Measurements from ENCODE around the gene RRBP1.
"Not testable (repeated sequence)": the region's sequence is repeated elsewhere in the genome, so short reads cannot be mapped to it uniquely, and the experiment has no call there.

Gene RRBP1

DNA sequence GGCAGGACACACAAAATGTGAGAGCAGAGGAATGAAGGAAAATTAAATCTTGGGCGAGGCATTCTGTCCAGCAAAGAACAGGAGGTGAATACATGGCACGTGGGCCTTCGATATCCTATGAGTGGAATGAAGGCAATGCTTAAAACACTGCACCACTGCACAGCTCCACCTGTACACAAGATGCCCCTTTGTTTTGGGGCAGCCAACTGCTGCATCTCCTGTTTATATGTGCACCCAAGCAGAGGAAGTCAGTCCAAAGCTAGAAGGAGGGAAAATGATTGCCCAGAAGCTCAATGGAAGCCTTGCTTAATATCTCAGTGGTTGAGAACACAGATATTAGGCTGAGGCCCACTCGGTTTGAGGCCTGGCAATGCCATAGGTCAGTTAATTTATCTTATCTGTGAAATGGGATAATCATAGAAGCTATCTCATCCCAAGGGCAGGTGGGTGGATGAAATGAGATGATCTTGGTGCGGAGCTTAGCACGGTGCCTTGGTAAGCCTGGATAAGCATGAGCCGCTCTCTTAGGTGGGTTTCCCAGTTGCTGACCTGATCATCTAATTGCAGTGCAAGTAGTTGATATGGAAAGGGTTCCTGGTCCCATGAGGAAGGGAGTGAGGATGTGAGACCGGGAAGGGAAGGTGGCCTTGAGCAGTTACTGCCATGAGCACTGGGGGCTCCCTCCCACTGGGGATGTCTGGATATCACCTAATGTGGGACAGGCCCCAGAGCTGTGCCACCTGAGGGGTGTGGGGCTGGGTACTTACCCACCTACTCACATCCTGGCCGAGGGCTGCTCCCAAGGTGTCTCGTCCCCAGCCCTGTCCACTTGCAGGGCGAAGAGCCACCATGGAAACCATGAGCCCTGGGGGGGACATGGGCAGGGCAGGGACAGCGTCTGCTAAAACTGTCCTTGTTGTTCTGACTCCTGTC lies 27.6 kb upstream of the RRBP1 start:
- no peak for DNase-seq (ENCODE audit: low read depth)
- TF ChIP-seq, protein P1, sequence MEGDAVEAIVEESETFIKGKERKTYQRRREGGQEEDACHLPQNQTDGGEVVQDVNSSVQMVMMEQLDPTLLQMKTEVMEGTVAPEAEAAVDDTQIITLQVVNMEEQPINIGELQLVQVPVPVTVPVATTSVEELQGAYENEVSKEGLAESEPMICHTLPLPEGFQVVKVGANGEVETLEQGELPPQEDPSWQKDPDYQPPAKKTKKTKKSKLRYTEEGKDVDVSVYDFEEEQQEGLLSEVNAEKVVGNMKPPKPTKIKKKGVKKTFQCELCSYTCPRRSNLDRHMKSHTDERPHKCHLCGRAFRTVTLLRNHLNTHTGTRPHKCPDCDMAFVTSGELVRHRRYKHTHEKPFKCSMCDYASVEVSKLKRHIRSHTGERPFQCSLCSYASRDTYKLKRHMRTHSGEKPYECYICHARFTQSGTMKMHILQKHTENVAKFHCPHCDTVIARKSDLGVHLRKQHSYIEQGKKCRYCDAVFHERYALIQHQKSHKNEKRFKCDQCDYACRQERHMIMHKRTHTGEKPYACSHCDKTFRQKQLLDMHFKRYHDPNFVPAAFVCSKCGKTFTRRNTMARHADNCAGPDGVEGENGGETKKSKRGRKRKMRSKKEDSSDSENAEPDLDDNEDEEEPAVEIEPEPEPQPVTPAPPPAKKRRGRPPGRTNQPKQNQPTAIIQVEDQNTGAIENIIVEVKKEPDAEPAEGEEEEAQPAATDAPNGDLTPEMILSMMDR (IDR thresholded peaks at IDR 0.05; ENCODE audit: insufficient read depth, low read depth, low read length, missing control alignments) = no peak

DNA sequence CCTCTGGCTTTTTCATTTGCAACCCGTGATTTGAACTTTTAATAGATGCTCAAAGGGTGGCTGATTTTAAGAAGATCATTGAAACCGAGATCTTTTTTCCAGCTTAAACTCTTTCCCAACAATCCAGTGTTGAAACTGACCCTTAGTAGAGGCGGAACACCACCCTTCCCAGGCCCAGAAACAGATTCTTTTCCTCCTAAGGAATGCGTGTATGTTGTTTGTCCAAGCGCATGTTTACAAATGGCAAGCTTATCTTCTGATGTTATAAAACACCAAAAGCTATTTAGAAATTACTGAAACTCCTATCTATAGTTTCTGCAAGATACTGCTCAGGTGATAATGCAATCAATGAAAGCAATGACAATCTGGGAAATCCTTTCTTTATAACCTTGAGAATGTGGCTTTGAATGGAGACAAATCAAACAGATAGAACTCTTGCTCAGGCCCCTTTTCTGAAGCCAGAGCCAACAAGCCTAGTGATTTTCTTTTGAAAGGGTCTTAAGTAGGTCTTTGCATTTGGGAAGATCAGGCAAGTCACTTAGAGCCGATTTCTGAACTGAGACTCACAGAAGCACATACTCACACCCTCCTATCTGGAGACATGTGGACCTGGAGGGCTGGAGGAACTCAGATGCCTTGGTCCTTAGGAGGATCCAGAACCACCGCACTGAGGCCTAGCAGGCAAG lies 26.8 kb upstream of the RRBP1 start:
- DNase-seq (ENCODE audit: low read depth) = no peak
- no peak overlapping the region for H3K4me3 ChIP-seq (ENCODE audit: low read length)
- TF ChIP-seq, protein P1 (IDR thresholded peaks at IDR 0.05; ENCODE audit: insufficient read depth, low read depth, low read length, missing control alignments) = no peak

More for the DNA sequence above, 27.6 kb upstream of the RRBP1 start:
- H3K4me3 ChIP-seq (ENCODE audit: low read length) = no peak overlapping the region

DNA sequence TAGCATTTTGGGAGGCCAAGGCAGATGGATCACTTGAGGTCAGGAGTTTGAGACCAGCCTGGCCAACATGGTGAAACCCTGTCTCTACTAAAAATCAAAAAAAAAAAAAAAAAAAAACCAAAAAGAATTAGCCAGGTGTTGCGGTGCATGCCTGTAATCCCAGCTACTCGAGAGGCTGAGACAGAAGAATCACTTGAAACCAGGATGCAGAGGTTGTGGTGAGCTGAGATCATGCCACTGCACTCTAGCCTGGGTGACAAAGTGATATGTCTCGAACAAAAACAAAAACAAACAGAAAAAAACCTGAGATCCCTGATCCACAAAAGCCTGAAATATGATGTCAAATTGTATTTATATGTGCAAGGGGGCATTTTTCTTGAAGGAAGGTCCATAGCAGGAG lies 25.9 kb upstream of the RRBP1 start:
- not testable (repeated sequence) for DNase-seq (ENCODE audit: low read depth)

DNA sequence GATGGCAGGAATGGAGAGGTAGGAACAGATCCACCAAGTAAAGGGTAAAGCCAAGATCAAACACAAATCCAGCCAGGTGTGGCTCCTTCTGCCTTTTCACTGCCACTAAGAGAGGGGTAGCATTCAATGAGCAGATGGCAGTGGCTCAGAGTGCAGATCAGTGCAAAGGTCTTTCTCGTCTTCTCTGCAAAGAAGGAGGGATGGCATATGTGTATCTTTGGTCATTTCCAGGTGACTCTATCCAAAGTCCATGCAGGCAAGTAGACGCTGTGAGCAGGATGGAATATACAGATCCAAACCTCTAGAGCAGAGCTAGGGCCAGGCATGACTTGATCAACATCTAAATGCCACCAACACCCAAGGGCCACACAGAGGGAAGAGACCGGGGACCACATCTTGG lies 24.6 kb upstream of the RRBP1 start:
- H3K4me3 ChIP-seq (ENCODE audit: low read length) = no peak overlapping the region
- TF ChIP-seq, protein P1 (IDR thresholded peaks at IDR 0.05; ENCODE audit: insufficient read depth, low read depth, low read length, missing control alignments) = no peak
- no peak for DNase-seq (ENCODE audit: low read depth)

More for the DNA sequence above, 25.9 kb upstream of the RRBP1 start:
- not testable (repeated sequence) for H3K4me3 ChIP-seq (ENCODE audit: low read length)

DNA sequence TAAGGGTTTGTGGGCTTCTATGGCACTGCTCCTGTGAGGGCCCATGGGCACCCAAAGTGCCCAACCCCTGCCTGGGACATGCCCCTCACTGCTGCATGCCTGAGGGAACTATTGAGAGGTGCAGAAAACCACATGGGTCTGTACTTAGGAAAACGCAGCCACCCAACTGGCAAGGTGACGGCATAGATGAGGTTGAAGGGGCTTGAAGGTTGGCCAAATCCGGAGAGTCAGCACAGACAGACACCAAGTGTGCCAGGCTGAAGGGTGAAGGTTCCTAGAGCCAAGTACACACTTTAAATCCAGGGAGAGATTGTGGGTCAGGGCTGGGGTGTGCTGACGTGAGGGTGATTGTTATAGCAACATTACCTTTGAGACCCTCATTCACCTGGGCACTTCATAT lies 23.9 kb upstream of the RRBP1 start:
- TF ChIP-seq, protein P1 (IDR thresholded peaks at IDR 0.05; ENCODE audit: insufficient read depth, low read depth, low read length, missing control alignments) = no peak
- H3K4me3 ChIP-seq (ENCODE audit: low read length) = no peak overlapping the region
- no peak for DNase-seq (ENCODE audit: low read depth)

DNA sequence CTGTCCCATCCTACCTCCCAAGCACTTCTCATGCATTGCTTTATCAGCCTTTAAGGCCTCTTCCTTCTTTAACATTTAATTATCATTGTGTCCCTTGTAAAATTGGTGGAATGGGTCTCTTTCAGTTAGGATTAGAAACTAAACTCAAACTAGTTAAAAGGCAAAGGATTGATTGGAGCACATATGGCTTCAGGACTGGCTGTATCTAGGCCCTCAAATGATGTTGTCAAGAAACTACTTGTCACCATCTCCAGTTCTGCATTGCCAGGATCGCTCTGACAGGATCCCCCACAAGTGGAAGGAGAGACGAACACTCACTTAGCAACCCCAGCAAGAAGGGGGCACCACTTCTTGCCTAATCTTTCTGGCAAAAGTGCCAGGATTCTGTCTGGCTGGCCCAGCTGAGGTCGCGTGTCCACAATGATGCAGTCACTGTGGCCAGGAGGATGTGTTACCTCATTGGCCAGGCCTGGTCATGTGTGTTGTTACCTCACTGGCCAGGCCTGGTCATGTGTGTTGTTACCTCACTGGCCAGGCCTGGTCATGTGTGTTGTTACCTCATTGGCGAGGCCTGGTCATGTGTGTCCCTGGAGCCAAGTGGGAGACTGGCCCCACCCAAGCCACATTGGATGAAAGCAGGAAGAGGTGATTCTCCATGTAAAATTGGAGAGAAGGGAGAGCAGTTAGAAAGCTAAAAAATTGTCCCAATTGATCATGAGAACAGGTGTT lies 22.7 kb upstream of the RRBP1 start:
- no peak for DNase-seq (ENCODE audit: low read depth)
- TF ChIP-seq, protein P1 (IDR thresholded peaks at IDR 0.05; ENCODE audit: insufficient read depth, low read depth, low read length, missing control alignments) = no peak
- H3K4me3 ChIP-seq (ENCODE audit: low read length) = no peak overlapping the region

DNA sequence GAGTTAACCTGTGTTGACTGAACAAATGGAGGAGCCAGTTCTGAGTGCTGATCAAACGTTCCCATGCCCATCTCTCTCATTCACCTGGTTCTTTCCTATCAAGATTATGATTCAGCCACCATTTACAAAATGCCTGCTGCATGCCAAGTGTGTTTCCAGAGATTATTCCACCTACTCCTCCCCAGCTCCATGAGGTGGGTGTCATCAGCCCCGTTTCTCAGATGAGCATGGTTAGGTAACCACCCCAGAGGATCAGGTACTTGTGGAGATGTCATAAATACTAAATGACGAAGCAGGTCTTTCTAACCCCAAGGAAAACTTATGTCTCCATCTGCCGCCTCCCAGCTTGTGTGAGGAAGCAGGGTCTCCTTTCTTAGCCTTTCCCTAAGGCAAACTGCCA lies 19.8 kb upstream of the RRBP1 start:
- TF ChIP-seq, protein P1 (IDR thresholded peaks at IDR 0.05; ENCODE audit: insufficient read depth, low read depth, low read length, missing control alignments) = no peak
- H3K4me3 ChIP-seq (ENCODE audit: low read length) = no peak overlapping the region
- DNase-seq (ENCODE audit: low read depth) = no peak
